ENCODE measurements around the gene NR6A1.

NR6A1 gene

GRCh38 chr9:124792257-124793014 lies 21.3 kb upstream of the NR6A1 start:
- TF ChIP-seq ZFP3 (CRISPR knock-in tag; IDR thresholded peaks at IDR 0.05) = peak; percentile 50; the same call in 1 of the 2 replicates
- TF ChIP-seq ESRRG (CRISPR knock-in tag; IDR thresholded peaks at IDR 0.05) = no peak
- TF ChIP-seq TOX (CRISPR knock-in tag; IDR thresholded peaks at IDR 0.05; ENCODE audit: borderline replicate concordance) = no peak
- 0 out of 3 replicates have a peak, but pooled peaks have one; percentile 23 for ATAC-seq

- no peak for TF ChIP-seq ARNTL (CRISPR knock-in tag; IDR thresholded peaks at IDR 0.05; ENCODE audit: borderline replicate concordance, low read depth)
- TF ChIP-seq PPARA (CRISPR knock-in tag; IDR thresholded peaks at IDR 0.05; ENCODE audit: borderline replicate concordance) = no peak
- TF ChIP-seq CREB5 (CRISPR knock-in tag; IDR thresholded peaks at IDR 0.05; ENCODE audit: low read depth) = no peak
- TF ChIP-seq TCF4 (CRISPR knock-in tag; IDR thresholded peaks at IDR 0.05; ENCODE audit: borderline replicate concordance) = no peak
- TF ChIP-seq TSHZ2 (CRISPR knock-in tag; IDR thresholded peaks at IDR 0.05) = no peak
- no peak for TF ChIP-seq BACH2 (CRISPR knock-in tag; IDR thresholded peaks at IDR 0.05; ENCODE audit: borderline replicate concordance)
- TF ChIP-seq PATZ1 (CRISPR knock-in tag; IDR thresholded peaks at IDR 0.05; ENCODE audit: borderline replicate concordance) = no peak
- ATAC-seq = no peak
These were observed 19.8 kb upstream of the NR6A1 start for GRCh38 chr9:124790801-124791505.

GRCh38 chr9:124790301-124790700 lies 19.2 kb upstream of the NR6A1 start:
- no peak for TF ChIP-seq ZNF8 (CRISPR knock-in tag; IDR thresholded peaks at IDR 0.05)
- TF ChIP-seq ISL1 (CRISPR knock-in tag; IDR thresholded peaks at IDR 0.05) = no peak
- TF ChIP-seq TCF4 (CRISPR knock-in tag; IDR thresholded peaks at IDR 0.05; ENCODE audit: borderline replicate concordance) = no peak
- no peak for TF ChIP-seq ZNF70 (CRISPR knock-in tag; IDR thresholded peaks at IDR 0.05)
- no peak for TF ChIP-seq ARNTL (CRISPR knock-in tag; IDR thresholded peaks at IDR 0.05; ENCODE audit: borderline replicate concordance, low read depth)
- TF ChIP-seq PPARA (CRISPR knock-in tag; IDR thresholded peaks at IDR 0.05; ENCODE audit: borderline replicate concordance) = no peak
- TF ChIP-seq GLIS3 (CRISPR knock-in tag; IDR thresholded peaks at IDR 0.05) = no peak
- no peak for TF ChIP-seq POU6F1 (CRISPR knock-in tag; IDR thresholded peaks at IDR 0.05; ENCODE audit: borderline replicate concordance, low read depth)
- no peak for TF ChIP-seq ESRRG (CRISPR knock-in tag; IDR thresholded peaks at IDR 0.05)
- no peak for TF ChIP-seq CSDC2 (CRISPR knock-in tag; IDR thresholded peaks at IDR 0.05)
- no peak for TF ChIP-seq TOX (CRISPR knock-in tag; IDR thresholded peaks at IDR 0.05; ENCODE audit: borderline replicate concordance)
- TF ChIP-seq CREB5 (CRISPR knock-in tag; IDR thresholded peaks at IDR 0.05; ENCODE audit: low read depth) = no peak
- no peak for TF ChIP-seq OSR1 (CRISPR knock-in tag; IDR thresholded peaks at IDR 0.05)
- TF ChIP-seq ZNF565 (CRISPR knock-in tag; conservative IDR thresholded peaks at IDR 0.05; ENCODE audit: low read depth) = no peak
- no peak for TF ChIP-seq ZC3H10 (CRISPR knock-in tag; IDR thresholded peaks at IDR 0.05)
- no peak for TF ChIP-seq SNAI2 (CRISPR knock-in tag; IDR thresholded peaks at IDR 0.05)
- TF ChIP-seq TSHZ2 (CRISPR knock-in tag; IDR thresholded peaks at IDR 0.05) = no peak
- TF ChIP-seq CSRNP3 (CRISPR knock-in tag; IDR thresholded peaks at IDR 0.05) = no peak
- no peak for ATAC-seq

All from SK-N-SH treated with all-trans-retinoic acid at 6 μM for 48 hours (cell line).